Fibroblast of lung (primary cell): ENCODE data around the gene GSG1L. TPM values are rescaled to one million over a fixed set of nuclear protein-coding genes. Genes with fewer than 3 reads are reported as not detected.

ENCODE experiments used
- DNase-seq, 2 donors: peaks; one replicate each; pipeline versions ENCODE4 v3.0.0 to v3.0.0-alpha.2; 2010; ENCODE audit warnings: low read depth in 2 of 2
- H2AFZ ChIP-seq: 2 replicates; pipeline ENCODE4 v1.5.1; 2012; ENCODE audit warnings: low read length, control low read depth, inconsistent platforms
- H3K27ac ChIP-seq: 2 replicates; pipeline ENCODE4 v1.5.1; 2011; ENCODE audit warnings: low read length, control low read depth; ENCODE audit not compliant: insufficient read depth
- H3K27me3 ChIP-seq: 2 replicates; pipeline ENCODE4 v1.5.1; 2011; ENCODE audit warnings: mild to moderate bottlenecking, low read length; ENCODE audit not compliant: control insufficient read depth, insufficient read depth
- H3K36me3 ChIP-seq: 2 replicates; pipeline ENCODE4 v1.5.1; 2011; ENCODE audit warnings: low read length; ENCODE audit not compliant: control insufficient read depth, insufficient read depth
- H3K4me1 ChIP-seq: 2 replicates; pipeline ENCODE4 v1.5.1; 2011; ENCODE audit warnings: low read length; ENCODE audit not compliant: control insufficient read depth, insufficient read depth; ENCODE audit errors: extremely low read depth
- H3K4me2 ChIP-seq: 2 replicates; pipeline ENCODE4 v1.5.1; 2011; ENCODE audit warnings: low read length, control low read depth; ENCODE audit not compliant: insufficient read depth; ENCODE audit errors: extremely low read depth
- H3K4me3 ChIP-seq, 4 experiments: fragments of 200-600 bp in 1 of 4; sonication (generic) in 1 of 4; replicated peaks in 1 of 4; 2 replicates each; pipeline ENCODE4 v1.5.1; 2011 to 2016; ENCODE audit warnings: low read length in 4 of 4, low read depth in 3 of 4, mild to moderate bottlenecking in 3 of 4, control low read depth in 2 of 4, inconsistent platforms in 1 of 4, mixed read lengths in 1 of 4; ENCODE audit not compliant: insufficient read depth in 1 of 4; ENCODE audit errors: control extremely low read depth in 1 of 4
- H3K79me2 ChIP-seq: 2 replicates; pipeline ENCODE4 v1.5.1; 2012; ENCODE audit warnings: mild to moderate bottlenecking, low read length, inconsistent platforms; ENCODE audit not compliant: control insufficient read depth, insufficient read depth
- H3K9ac ChIP-seq: 2 replicates; pipeline ENCODE4 v1.5.1; 2011; ENCODE audit warnings: mild to moderate bottlenecking, low read length, control low read depth; ENCODE audit not compliant: insufficient read depth
- H3K9me3 ChIP-seq: 2 replicates; pipeline ENCODE4 v1.5.1; 2012; ENCODE audit warnings: low read depth, low read length; ENCODE audit not compliant: control insufficient read depth, insufficient read depth
- H4K20me1 ChIP-seq: 2 replicates; pipeline ENCODE4 v1.5.1; 2011; ENCODE audit warnings: low read length; ENCODE audit not compliant: control insufficient read depth, insufficient read depth; ENCODE audit errors: extremely low read depth
- EZH2 ChIP-seq: IDR thresholded peaks from 2 replicates; pipeline ENCODE4 v1.5.1; 2012; ENCODE audit warnings: low read length, control low read depth, mild to moderate bottlenecking; ENCODE audit errors: missing control alignments
- polyA plus RNA-seq, 2 donors: library from polyadenylated mRNA; depleted of rRNA in 1 of 2; stranded (reverse) in 1 of 2; unstranded in 1 of 2; fragments of >200 nt; gene quantifications; 2 replicates each; pipeline ENCODE4 v1.2.1, GENCODE V29; 2011 to 2012; ENCODE audit warnings: missing spikeins in 1 of 2
- total RNA-seq: library from RNA; depleted of rRNA; stranded (reverse); fragments of >200 nt; gene quantifications from 2 replicates; pipeline ENCODE4 v1.2.1, GENCODE V29; 2014
- TF ChIP-seq, protein P1 (sequence below), 2 donors: IDR thresholded peaks in 1 of 2; conservative IDR thresholded peaks in 1 of 2; 1 replicate in 1 of 2; 2 replicates in 1 of 2; pipeline ENCODE4 v1.5.1; 2011 to 2012; ENCODE audit warnings: low read length in 2 of 2, control low read depth in 1 of 2, inconsistent platforms in 1 of 2, low read depth in 1 of 2, mild to moderate bottlenecking in 1 of 2

The GSG1L gene
- total and polyA plus RNA-seq, 2 donors (not counting 1 experiment from before 2014, with no cell fraction given) = not detected

DNA sequence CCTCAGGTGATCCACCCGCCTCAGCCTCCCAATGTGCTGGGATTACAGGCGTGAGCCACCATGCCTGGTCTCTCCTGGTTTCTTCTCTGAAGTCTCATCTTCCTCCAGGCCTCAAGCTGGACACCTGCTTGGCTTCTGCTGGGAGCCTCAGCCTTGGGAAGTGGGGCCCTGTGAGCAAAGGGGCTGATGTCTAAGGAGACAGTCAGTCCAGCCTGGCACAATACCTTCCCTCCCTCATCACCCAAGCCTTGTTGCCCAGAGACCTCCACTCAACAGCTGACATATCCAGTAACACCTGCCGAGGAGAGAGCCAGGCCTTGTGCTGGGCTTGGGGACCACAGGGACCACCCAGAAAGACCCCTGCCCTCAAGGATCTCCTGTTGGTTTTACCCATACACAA is 251.6 kb downstream of the GSG1L start:
- H3K4me3 ChIP-seq = no peak overlapping the region
- no peaks in the 10 kb centered on the region for H4K20me1 ChIP-seq
- H3K9me3 ChIP-seq = no peaks in the 10 kb centered on the region
- H3K79me2 ChIP-seq = no peaks in the 10 kb centered on the region
- no peak for DNase-seq
- TF ChIP-seq, protein P1, sequence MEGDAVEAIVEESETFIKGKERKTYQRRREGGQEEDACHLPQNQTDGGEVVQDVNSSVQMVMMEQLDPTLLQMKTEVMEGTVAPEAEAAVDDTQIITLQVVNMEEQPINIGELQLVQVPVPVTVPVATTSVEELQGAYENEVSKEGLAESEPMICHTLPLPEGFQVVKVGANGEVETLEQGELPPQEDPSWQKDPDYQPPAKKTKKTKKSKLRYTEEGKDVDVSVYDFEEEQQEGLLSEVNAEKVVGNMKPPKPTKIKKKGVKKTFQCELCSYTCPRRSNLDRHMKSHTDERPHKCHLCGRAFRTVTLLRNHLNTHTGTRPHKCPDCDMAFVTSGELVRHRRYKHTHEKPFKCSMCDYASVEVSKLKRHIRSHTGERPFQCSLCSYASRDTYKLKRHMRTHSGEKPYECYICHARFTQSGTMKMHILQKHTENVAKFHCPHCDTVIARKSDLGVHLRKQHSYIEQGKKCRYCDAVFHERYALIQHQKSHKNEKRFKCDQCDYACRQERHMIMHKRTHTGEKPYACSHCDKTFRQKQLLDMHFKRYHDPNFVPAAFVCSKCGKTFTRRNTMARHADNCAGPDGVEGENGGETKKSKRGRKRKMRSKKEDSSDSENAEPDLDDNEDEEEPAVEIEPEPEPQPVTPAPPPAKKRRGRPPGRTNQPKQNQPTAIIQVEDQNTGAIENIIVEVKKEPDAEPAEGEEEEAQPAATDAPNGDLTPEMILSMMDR (conservative IDR thresholded peaks at IDR 0.05 in 1 of 2, IDR thresholded peaks at IDR 0.05 in 1 of 2; ENCODE audit: low read depth in 1 of 2, low read length in 2 of 2) = no peak
- TF ChIP-seq EZH2 = no peak
- no peak overlapping the region for H2AFZ ChIP-seq
- H3K4me2 ChIP-seq = no peak overlapping the region
- no peaks in the 10 kb centered on the region for H3K36me3 ChIP-seq
- H3K9ac ChIP-seq = no peak overlapping the region
- no peaks in the 10 kb centered on the region for H3K4me1 ChIP-seq
- H3K27ac ChIP-seq = no peak overlapping the region
- H3K27me3 ChIP-seq = no peaks in the 10 kb centered on the region

DNA sequence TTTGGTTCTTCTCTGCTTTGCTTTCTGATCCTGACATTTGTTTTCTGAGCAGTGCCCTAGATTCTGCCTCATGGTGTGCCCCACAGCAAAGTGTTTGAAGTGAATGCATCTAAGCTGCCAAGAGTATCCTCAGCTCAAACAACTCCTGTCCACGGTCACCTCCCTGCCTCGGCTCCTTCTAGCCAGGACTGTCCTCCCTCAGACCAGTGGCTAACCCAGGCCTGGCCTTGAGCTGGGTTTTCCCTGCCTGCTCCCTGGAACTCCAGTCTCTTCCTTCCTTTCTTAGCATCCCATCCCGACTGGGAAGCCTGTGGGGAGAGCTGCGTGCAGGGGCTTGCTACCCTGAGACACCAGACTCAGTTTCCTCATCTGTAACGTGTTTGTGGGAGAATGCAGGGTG is 256.5 kb downstream of the GSG1L start:
- Histone ChIP-seq H3K9me3 (no peaks in the 10 kb centered on the region), H2AFZ (no peak overlapping the region), H3K79me2 (no peaks in the 10 kb centered on the region), H3K27me3 (no peaks in the 10 kb centered on the region), H3K4me1 (no peaks in the 10 kb centered on the region), H4K20me1 (no peaks in the 10 kb centered on the region), H3K27ac (no peak overlapping the region), H3K9ac (no peak overlapping the region), H3K36me3 (no peaks in the 10 kb centered on the region), H3K4me2 (no peak overlapping the region), H3K4me3 (no peak overlapping the region)
- no peak for DNase-seq
- TF ChIP-seq, protein P1 (conservative IDR thresholded peaks at IDR 0.05 in 1 of 2, IDR thresholded peaks at IDR 0.05 in 1 of 2; ENCODE audit: low read depth in 1 of 2, low read length in 2 of 2) = no peak
- TF ChIP-seq EZH2 = no peak

DNA sequence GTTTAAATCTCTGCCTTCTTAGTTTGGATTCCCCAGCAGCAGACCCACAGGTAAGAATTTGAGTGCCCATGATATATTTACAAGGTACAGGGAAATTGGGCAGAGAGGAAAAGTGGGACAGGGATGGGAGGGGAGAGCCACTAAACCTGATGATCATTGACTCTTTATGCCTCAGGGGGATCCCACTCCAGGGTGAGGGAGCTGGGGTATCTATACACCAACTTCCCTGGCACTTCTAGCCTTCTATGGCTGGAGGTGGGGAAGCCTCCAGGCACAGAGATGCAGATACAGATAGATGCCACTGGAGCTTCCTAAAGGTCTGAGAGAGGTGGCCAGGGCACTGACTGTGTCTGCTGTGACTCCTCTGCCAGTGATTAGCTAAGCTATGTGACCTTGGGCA is 257.1 kb downstream of the GSG1L start:
- Histone ChIP-seq H3K9me3 (no peaks in the 10 kb centered on the region), H3K79me2 (no peaks in the 10 kb centered on the region), H2AFZ (no peak overlapping the region), H3K4me2 (no peak overlapping the region), H3K27me3 (peaks cover 2% of the 10 kb centered on the region), H4K20me1 (no peaks in the 10 kb centered on the region), H3K4me3 (no peak overlapping the region), H3K4me1 (no peaks in the 10 kb centered on the region), H3K9ac (no peak overlapping the region), H3K27ac (no peak overlapping the region), H3K36me3 (no peaks in the 10 kb centered on the region)
- TF ChIP-seq, protein P1 (conservative IDR thresholded peaks at IDR 0.05 in 1 of 2, IDR thresholded peaks at IDR 0.05 in 1 of 2; ENCODE audit: low read depth in 1 of 2, low read length in 2 of 2) = no peak
- TF ChIP-seq EZH2 = no peak
- DNase-seq = no peak
